Measurements from ENCODE around the gene ATP9B. TPM values are rescaled to one million over a fixed set of nuclear protein-coding genes. Genes with fewer than 3 reads are reported as not detected.

Gene ATP9B
- total RNA-seq, 1 donor from 2014 or later: 12.6 TPM

DNA sequence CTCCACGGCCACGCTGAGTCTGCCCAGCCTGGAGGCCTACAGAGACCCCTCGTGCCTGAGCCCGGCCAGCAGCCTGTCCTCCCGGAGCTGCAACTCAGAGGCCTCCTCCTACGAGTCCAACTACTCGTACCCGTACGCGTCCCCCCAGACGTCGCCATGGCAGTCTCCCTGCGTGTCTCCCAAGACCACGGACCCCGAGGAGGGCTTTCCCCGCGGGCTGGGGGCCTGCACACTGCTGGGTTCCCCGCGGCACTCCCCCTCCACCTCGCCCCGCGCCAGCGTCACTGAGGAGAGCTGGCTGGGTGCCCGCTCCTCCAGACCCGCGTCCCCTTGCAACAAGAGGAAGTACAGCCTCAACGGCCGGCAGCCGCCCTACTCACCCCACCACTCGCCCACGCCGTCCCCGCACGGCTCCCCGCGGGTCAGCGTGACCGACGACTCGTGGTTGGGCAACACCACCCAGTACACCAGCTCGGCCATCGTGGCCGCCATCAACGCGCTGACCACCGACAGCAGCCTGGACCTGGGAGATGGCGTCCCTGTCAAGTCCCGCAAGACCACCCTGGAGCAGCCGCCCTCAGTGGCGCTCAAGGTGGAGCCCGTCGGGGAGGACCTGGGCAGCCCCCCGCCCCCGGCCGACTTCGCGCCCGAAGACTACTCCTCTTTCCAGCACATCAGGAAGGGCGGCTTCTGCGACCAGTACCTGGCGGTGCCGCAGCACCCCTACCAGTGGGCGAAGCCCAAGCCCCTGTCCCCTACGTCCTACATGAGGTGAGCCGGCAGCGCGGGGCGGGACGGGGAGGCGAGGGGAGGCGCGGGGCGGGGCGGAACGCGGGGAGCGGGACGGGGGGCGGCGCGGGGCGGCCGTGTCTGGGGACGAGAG lies 341.8 kb downstream of the ATP9B start:
- Histone ChIP-seq H3K27me3 (ENCODE audit: insufficient read depth, low read length) (peaks cover under 1% of the 10 kb centered on the region), H3K9me3 (ENCODE audit: insufficient read depth, low read depth, low read length) (no peaks in the 10 kb centered on the region), H3K4me2 (ENCODE audit: low read length) (no peak overlapping the region), H3K9ac (ENCODE audit: low read length) (no peak overlapping the region), H3K27ac (ENCODE audit: low read depth, low read length) (no peak overlapping the region), H4K20me1 (ENCODE audit: insufficient read depth, low read length) (no peaks in the 10 kb centered on the region), H3K36me3 (ENCODE audit: insufficient read depth, low read length) (no peaks in the 10 kb centered on the region), H2AFZ (ENCODE audit: low read depth, low read length) (no peak overlapping the region), H3K79me2 (ENCODE audit: insufficient read depth, low read length) (no peaks in the 10 kb centered on the region), H3K4me3 (ENCODE audit: insufficient read depth, low read depth, low read length) (no peak overlapping the region), H3K4me1 (ENCODE audit: insufficient read depth, low read length) (no peaks in the 10 kb centered on the region)
- TF ChIP-seq, protein P1, sequence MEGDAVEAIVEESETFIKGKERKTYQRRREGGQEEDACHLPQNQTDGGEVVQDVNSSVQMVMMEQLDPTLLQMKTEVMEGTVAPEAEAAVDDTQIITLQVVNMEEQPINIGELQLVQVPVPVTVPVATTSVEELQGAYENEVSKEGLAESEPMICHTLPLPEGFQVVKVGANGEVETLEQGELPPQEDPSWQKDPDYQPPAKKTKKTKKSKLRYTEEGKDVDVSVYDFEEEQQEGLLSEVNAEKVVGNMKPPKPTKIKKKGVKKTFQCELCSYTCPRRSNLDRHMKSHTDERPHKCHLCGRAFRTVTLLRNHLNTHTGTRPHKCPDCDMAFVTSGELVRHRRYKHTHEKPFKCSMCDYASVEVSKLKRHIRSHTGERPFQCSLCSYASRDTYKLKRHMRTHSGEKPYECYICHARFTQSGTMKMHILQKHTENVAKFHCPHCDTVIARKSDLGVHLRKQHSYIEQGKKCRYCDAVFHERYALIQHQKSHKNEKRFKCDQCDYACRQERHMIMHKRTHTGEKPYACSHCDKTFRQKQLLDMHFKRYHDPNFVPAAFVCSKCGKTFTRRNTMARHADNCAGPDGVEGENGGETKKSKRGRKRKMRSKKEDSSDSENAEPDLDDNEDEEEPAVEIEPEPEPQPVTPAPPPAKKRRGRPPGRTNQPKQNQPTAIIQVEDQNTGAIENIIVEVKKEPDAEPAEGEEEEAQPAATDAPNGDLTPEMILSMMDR (IDR thresholded peaks at IDR 0.05; ENCODE audit: insufficient read depth, low read depth, low read length): no peak
- TF ChIP-seq EZH2 (IDR thresholded peaks at IDR 0.05; ENCODE audit: insufficient read depth, low read length): no peak
- H3K4me3 Mint-ChIP-seq (ENCODE audit: unreplicated experiment): no peak overlapping the region
- H3K4me1 Mint-ChIP-seq (ENCODE audit: low read depth, unreplicated experiment): peaks cover under 1% of the 10 kb centered on the region
- no peaks in the 10 kb centered on the region for H3K9me3 Mint-ChIP-seq (ENCODE audit: unreplicated experiment)
- DNase-seq (ENCODE audit: low read depth) (no peak), FAIRE-seq (no peak)
- H3K27ac Mint-ChIP-seq (ENCODE audit: unreplicated experiment): no peak overlapping the region
- peaks cover 2% of the 10 kb centered on the region for H3K27me3 Mint-ChIP-seq (ENCODE audit: low read depth, unreplicated experiment)
- H3K36me3 Mint-ChIP-seq (ENCODE audit: low read depth, unreplicated experiment): peaks cover 15% of the 10 kb centered on the region

DNA sequence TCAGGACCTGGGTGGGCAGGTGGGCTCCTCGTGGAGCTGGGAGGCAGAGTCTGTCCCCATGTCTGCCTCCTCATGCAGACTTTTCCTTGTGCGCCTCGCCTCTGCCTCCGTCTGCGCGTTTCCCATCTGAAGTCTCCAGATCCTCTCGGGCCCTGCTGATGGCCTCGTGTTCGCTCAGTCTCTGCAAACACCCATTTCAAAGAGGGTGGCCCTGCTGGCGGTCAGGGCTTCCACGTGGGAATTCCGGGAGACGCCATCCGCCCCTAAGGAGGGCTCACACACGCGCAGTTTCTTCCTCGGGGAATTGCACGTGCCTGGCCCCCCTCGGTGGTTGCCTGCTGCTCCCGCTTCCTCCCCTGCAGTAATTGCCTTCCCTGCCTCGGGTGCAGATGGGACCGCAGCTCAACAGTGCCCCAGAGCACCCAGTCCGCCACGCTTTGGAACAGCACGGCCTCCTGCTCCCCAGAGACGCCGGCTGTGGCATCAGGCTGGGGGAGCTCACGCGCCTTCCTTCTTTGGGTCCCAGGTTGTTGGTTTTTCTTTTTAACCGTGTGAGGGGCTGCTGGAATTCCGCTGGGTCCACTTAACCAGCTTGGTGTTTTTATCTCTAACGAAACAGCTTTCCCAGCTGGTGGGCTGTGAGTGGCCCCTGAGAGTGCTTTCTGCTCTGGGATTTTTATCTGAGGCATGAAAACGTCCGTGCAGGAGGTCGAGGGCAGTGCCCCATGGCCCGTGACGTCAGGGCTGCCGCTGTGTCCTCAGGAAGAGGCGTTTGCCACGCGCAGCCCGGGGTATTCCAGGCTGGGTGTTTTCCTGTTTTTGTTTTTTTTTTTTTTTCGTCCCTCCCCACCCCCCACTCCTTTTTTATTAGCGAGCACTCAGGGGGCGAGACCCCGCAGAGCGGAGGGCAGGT lies 342.7 kb downstream of the ATP9B start:
- peaks cover 3% of the 10 kb centered on the region for H3K27me3 ChIP-seq (ENCODE audit: insufficient read depth, low read length)
- no peak overlapping the region for H3K27ac ChIP-seq (ENCODE audit: low read depth, low read length)
- Mint-ChIP-seq H3K4me3 (ENCODE audit: unreplicated experiment) (no peak overlapping the region), H3K9me3 (ENCODE audit: unreplicated experiment) (no peaks in the 10 kb centered on the region), H3K27me3 (ENCODE audit: low read depth, unreplicated experiment) (peaks cover 2% of the 10 kb centered on the region), H3K27ac (ENCODE audit: unreplicated experiment) (no peak overlapping the region), H3K36me3 (ENCODE audit: low read depth, unreplicated experiment) (peaks cover 12% of the 10 kb centered on the region), H3K4me1 (ENCODE audit: low read depth, unreplicated experiment) (no peaks in the 10 kb centered on the region)
- no peaks in the 10 kb centered on the region for H3K9me3 ChIP-seq (ENCODE audit: insufficient read depth, low read depth, low read length)
- H4K20me1 ChIP-seq (ENCODE audit: insufficient read depth, low read length): no peaks in the 10 kb centered on the region
- no peak for TF ChIP-seq EZH2 (IDR thresholded peaks at IDR 0.05; ENCODE audit: insufficient read depth, low read length)
- TF ChIP-seq, protein P1 (IDR thresholded peaks at IDR 0.05; ENCODE audit: insufficient read depth, low read depth, low read length): no peak
- no peak overlapping the region for H3K4me3 ChIP-seq (ENCODE audit: insufficient read depth, low read depth, low read length)
- H3K4me1 ChIP-seq (ENCODE audit: insufficient read depth, low read length): no peaks in the 10 kb centered on the region
- H2AFZ ChIP-seq (ENCODE audit: low read depth, low read length): no peak overlapping the region
- DNase-seq (ENCODE audit: low read depth) (no peak), FAIRE-seq (no peak)
- no peak overlapping the region for H3K4me2 ChIP-seq (ENCODE audit: low read length)
- H3K36me3 ChIP-seq (ENCODE audit: insufficient read depth, low read length): no peaks in the 10 kb centered on the region
- no peaks in the 10 kb centered on the region for H3K79me2 ChIP-seq (ENCODE audit: insufficient read depth, low read length)
- H3K9ac ChIP-seq (ENCODE audit: low read length): no peak overlapping the region

All from astrocyte (in vitro differentiated cells and primary cell).